NCI-H1048 (cell line): ENCODE results near the gene TFIP11.

ENCODE experiments used
- DNase-seq: peaks from one replicate; lab custom pipeline; 2025; lab: John Stamatoyannopoulos, UW

Gene TFIP11

DNA sequence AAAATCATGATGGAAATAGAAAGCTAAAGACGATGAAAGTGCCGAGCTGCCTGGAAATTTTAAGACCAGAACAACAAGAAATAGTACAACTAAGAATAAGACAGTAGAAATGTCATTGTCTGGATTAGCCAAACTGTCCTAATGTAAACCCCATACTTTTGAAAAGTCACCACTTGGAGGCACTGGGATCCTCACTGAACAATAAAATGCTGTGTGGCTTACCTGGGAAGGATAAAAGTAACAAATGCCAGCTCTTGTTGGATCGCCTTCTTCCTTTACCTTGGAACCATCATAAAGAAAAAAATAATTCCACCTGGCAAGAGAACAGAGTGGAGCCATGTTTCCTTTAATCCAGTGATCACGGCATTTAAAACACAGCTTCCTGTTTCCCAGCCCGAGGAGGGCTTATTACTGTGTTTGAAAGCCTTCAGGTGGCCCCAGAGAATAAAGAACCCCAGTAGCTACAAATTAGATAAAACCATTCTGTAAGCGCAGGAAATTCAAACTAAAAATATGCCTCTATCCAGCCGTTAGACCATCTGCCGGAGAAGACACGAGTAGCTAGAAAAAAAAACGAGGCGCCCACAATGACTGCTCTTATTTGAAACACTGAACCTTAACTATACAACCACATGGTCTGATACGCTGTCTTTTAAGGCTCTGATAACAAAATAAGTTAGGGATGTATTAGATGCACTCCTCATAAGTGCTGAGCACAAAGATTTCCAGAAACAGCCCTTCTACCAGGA lies 33.1 kb downstream of the TFIP11 start:
- no peak for DNase-seq

DNA sequence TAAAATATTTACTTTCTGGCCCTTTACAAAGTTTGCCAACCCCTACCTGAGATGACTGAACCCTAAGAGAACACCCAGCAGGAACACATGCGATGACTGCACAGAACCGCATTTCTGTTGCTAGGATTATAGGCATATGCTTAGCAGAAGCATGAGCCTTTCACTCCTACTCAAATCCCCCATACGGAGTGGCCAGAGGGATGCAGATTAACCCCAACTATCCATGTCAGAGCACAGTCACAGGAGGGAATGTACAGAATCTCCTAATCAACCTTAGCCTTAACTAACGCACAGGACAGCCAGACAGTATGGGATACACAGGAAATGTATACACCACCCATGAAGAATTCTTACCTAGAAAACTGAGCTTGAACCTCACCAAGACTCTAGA lies 34.9 kb downstream of the TFIP11 start:
- DNase-seq = no peak

DNA sequence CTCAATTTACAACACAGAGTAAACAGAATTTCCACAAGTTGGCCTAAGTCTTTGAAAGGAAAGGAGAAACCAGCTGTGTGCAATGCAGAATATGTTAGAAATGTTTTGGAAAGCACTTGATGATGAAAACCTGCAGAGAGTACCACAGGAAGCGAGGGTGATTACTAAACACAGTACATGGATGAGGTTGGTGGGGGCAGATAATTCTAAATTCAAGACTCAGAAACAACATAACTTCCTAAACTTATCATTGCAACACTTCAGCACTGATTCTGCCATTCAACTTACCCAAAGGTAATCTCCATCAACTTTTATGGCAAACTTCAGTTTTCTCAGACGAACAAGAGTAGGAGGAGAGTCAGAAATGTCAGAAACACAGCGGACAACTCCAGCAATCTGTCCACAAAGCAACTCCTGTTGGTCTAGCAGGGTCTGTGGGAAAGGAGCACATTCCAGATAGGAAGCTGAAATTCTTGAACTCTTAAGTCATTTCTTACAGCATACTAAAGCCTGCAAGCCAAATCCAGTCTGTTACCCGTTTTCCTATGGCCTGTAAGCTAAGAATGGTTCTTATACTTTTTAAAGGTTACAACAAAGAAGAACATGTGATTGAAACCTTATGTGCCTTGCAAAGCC lies 35.5 kb downstream of the TFIP11 start:
- no peak for DNase-seq

DNA sequence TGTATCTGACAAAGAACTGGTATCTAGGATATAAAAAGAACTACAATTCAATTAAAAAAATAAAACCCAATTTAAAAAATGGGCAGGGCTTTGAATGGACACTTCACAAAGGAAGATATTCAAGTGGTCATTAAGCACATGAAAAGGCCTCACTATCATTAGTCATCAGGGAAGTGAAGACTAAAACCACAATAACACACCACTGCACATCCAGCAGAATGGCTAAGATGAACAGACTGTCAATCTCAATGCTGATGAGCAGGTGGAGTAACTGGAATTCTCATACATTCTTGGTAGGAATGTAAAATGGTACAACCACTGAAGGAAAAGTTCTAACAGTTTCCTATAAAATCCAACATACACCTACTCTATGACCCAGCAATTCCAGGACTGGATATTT lies 37.6 kb downstream of the TFIP11 start:
- DNase-seq = no peak

DNA sequence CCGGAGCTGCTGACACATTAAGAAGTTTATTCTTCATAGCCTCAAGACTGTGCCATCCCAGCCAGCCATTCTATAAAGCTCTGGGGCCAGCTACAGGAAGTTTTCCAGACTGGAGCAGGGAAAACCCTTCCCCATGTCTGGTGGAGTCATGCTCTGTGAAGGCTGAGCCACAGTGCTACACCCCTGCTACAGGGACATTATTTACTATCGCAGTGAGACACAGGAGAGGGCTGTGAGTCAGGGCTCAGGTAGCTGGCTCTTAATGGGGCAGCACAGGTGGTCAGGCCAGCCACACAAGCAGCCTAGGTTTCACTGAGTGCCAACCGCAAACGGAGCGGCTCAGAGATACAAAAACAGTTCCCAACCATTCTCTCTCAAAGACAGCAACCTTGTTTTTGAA lies 40.8 kb downstream of the TFIP11 start:
- DNase-seq = no peak

DNA sequence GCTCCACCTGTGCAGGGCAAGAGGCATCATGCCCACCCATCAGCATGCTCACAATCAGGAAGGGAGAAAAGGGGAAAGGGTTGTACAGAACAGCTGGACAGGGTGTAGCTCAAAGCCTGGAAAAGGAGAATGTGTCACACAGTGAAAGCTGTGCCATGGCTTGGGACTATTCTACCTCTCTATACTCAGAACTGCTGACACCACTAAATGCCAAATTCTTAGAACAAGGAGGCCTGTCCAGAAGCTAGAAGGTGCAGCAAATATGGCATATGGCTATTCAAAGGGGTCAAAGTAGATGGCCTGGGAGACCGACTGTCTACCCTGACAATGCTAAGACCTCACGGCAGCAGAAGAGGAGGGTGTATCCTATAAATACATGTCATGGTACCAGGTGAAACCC lies 41.5 kb downstream of the TFIP11 start:
- DNase-seq = no peak

DNA sequence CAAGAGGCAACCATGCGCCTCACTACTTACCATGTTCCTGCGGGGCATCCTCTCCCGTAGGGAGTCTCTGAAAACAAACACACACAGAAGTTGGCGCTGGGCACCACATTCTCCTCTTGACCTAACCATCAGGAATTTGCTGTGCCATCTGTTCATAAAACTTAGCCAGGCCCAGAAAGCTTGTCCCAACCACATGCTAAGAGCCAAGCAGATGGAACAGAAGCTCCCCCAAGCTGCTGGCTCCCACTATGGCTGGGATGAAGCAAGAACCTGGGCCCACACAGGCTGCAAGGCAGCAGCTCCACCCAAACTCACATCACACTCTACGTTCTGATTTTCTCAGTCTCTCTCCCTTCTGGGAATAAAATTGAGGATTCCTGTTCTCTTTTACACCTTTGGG lies 46.1 kb downstream of the TFIP11 start:
- no peak for DNase-seq

DNA sequence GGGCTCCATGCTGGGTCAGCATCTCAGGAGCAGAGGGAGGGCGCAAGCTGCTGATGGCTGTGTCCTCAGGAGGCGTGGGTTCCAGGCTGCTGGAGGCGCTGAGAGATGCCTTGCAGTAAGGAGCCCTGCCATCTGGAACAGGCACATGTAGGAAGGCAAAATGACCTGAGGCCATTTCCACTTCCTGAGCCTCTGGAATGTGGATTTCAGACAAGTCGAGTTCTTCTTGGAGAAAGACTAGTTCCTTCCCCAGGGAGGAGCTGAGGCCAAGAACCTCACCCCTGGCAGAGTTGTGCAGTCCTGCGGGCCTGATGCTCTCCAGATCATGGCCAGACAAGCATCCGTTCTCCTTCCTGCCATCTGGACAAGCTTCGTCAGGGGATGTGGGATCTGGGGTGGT lies 48.0 kb downstream of the TFIP11 start:
- DNase-seq = no peak

DNA sequence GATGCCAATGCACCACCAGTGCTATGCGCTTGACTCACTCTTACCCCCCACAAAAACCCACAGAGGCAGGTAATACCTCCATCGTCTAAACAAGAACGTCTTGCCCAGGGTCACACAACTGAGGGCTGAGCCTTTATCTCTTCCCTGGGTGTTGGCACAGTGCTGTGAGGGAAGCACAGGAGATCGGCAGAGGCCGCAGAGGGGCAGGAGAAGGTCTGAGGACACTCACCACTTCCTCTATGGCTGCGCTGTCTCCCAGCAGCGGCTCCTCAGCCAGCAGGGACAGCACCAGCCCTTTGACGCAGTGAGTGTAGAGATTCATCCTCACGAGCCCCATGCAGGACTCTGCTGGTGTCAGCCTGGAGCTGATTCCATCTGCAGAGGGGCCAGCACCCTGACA lies 48.6 kb downstream of the TFIP11 start:
- DNase-seq = no peak

DNA sequence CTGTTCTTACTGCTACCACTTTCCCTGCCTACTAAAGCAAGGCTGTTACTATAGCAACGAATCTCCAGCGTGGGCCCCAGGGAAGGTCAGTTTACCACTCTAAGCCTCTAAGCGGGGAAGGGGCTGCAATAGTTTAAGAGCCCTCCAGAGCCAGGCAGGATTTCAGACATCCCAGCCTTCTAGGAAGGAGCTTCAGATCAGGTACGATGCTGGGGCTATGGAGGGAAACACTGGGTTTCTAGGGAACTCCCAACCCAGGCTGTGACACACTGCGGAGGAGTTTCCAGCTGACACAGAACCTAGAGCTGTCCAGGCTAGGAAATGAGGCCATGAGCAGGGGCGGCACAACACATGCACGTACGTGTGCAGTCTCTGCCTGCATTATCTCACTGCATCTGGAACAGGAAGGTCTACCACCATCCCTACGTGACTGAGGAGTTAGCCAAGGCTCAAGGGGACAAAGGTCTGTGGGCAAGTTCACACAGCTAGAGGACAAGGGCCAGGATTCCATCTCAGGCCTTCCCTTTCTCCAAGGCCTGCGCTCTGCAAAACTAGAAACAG lies 49.1 kb downstream of the TFIP11 start:
- DNase-seq = no peak

DNA sequence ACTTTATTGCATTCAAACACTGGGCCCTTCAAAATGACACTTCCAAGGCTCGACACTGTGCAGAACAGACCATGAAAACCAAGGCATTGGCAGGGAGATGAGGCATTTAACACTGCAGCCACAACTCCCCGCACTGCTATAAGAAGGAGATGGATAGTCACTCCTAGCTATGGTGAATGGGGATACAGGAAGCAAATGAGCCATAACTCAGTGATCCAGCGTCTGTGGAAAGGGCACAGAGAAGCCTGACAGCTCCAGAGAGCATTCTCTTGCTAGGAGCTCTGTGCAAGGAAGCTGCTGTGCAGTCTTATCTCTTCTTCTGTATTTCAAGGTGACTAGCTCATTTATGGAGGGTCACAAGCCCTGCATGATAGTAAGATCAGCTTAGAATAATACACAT lies 49.6 kb downstream of the TFIP11 start:
- DNase-seq = no peak

DNA sequence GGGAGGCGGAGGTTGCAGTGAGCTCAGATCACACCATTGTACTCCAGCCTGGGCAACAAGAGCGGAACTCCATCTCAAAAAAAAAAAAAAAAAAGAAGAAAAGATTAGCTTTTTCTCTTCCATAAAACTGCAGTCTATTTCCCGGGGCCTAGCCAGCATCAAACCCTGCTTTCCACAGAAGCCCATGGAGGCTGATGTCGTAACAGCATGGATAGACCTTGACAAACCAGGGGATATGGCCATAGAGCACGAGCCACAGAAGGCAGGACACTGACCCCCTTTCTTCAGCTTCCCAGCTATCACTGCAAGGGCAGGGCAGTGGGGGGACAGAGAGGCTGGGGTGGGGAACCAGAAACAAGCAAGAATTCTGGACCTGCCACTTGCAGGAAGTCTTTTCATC lies 50.2 kb downstream of the TFIP11 start:
- no peak for DNase-seq

DNA sequence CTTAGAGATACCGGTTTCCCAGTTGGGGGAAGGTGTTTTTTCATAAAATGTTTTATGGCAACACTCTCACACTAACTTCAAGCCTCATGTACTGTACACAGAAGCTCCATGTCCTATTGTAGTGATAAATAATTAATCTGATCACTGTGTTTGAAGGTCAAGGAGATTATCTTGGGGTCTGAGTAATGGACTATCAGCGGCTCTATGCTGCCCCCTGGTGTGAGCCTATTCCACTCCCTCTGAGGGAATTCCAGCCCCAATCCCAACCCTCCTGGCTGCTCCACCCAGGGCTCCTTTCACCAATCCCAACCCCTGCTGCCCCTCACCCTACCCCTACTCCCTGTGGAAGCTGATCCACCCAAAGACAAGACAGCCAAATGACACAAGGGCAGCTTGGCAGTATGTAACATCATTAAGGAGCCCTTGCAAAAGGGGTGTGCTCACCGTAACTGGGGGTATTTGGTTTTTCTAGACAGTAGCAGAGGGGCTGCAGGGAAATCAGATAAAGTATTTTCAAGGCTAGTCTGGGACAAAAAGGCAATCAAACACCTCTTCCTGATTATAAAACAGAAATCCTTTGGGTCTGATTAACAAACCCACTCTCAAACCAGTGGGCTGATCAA lies 51.0 kb downstream of the TFIP11 start:
- no peak for DNase-seq

DNA sequence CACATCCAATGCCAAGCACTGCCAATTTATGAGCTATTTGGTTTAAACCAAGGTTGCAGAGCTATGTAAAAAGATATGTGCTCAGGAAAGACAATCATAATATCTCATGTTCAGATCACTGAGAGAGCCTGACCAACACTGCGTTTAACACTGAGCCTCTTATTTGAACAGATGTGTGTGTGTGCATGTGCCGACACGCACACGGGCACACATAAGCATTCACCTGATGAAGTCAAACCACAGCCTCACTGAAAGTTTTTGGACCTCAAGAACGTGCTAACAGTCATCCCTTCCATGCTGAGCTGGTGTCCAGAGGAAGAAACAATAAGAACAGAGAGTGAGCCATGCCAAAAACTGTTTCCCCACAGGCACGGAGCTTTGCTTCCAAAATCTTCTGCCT lies 52.1 kb downstream of the TFIP11 start:
- DNase-seq = no peak

DNA sequence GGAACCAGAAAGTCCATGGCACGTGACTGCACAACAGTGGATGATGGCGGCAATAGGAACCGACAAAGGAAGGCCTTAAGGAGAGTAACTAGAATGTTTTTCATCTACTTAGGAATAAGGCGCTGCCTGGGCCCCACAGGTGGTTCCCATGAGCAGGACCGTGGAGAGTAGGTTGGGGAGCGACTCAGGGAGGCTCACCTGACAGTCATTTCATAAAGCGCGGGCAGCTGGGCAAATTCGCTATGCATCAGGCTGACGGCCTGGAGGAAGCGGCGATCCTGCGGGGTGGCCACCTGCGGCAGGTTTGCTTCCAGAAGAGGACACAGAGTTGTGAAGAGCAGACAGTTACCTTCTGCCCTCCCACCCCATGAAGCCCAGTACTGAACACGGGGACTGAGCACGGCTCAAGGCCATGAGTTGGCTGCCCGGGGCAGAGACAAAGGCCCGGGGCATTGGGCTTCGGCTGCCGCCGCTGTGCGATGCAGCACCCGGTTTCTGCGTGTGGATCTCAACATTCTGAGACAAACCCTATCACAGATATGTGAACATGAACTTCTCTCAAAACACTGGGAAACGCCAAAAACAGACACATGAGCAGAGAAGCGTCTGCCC lies 54.5 kb downstream of the TFIP11 start:
- no peak for DNase-seq

DNA sequence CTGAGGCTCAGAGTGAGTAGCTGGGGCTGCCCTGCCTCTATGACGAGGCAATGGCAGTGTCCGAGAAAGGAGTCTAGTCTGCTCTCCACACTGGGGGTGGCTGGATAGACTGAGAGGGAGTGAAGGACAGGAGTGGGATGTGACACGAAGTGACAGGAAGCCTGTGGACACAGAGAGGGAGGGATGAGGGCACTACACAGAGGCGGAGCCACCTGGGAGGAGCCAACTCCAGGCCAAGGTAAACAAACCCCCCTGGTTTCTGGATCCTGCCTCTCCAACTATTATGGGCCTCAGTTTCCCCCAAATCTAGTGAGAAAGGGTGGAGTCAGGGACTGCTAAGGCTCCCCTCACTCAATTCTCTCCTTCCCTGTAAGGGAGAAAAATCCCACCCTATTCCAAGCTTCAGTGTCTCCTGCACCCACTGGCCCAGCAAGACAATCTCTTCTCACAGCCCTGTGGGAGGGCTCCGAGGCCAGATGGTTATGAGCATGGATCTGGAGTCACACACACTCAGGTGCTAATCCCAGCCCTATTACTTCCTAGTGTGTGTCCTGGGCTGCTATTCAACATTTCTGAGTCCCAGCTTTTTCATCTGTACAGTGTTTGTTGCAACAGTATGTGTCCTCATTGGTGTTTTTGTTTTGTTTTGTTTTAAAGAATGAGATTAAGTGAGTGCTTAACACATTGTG lies 58.3 kb downstream of the TFIP11 start:
- DNase-seq = no peak

DNA sequence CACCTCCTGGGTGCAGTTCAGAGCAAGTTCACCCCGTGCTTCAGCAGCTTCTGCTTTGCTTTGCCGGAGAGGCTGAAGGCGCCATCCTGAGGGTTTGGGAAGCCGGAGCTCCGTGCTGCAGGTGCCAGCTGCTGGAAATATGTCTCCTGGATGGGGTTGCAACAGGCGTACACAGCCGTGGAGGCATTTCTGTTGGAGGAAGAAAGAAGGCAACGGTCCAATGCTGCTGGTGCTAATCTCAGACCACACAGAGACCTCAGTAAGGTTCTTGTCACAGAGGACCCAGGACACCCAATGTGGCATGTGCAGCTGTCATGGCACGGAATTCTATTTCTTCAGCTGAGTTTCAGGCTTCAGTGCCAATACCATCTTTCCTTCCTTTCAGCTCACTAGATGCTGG lies 59.1 kb downstream of the TFIP11 start:
- no peak for DNase-seq

DNA sequence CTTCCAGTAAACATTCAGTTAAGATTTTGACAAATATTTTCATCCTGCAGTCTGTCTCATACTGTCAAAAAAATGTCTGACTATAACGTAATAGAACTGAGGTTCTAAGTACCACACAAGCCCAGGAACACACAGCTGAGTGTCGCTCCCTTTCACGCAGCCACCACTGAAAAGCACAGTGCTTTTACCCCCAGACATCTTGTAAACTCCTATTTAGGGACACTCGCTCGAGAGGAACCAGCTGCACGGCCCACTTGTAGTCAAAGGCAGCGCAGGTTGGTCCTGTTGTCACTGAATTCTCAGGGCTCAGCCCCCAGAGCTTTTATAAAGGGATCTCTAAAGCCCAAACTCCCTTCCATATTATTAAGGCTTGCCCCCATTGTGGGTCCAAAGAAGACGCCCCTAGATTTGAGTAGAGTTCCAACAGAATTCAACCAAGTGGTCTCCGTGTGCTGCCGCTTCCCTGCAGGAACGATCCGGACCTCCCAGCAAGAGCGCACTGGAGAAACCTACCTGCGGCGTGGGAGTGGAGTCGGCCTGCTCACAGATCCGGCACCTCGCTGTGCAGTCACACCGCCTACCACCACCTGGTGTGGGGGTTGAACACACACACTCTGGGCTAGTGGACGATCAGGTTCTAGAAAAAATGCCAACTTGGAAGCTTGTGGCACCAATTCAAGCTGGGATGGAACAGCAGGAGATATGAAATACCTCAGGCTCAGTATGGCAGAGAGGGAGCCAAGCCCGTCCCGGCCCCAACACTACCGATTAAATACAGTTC lies 59.8 kb downstream of the TFIP11 start:
- DNase-seq = no peak

DNA sequence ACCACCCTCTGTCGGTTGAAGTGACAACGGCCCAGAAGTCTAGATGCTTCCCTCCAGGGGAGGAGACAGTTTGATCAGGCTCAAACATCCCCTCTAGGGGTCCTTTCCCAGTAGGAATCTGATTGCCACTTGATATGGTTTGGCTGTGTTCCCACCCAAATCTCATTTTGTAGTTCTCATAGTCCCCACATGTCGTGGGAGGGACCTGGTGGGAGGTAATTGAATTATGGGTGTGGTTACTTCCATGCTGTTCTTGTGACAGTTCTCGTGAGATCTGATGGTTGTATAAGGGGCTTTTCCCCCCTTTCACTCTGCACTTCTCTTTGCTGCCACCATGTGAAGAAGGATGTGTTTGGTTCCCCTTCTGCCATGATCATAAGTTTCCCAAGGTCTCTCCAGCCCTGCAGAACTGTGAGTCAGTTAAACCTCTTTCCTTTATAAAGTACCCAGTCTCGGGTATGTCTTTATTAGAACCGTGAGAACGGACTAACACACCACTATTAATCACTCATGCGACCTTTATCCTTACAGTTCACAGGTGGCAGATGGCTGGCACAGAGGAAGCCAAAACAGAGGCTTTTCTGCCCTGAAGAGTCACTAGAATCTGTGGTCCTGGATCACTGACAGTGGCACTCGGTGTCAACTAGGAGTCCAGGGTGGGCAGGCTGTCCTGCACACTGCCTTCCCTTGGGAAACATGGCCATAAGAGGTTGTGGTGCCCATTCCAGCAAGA lies 61.7 kb downstream of the TFIP11 start:
- DNase-seq = no peak

DNA sequence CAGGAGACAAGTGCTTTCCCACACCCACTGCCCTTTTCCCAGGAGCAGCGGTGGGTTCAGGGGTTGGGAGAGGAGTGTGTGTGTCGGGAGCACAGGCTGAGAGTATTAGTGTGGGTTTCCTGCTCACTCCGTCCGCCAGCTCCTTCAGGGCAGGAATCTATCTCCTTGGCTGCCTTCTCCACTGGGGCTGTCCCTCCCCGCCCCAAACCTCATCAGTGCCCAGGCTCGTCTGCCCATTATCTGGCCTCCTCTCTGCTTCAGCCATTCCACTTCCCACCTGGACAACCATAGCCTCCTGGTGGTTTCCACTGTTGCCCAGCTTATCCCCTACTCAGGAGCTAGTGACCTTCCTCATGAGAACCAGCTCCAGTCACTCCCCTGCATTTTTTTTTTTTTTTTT lies 63.3 kb downstream of the TFIP11 start:
- DNase-seq = no peak

DNA sequence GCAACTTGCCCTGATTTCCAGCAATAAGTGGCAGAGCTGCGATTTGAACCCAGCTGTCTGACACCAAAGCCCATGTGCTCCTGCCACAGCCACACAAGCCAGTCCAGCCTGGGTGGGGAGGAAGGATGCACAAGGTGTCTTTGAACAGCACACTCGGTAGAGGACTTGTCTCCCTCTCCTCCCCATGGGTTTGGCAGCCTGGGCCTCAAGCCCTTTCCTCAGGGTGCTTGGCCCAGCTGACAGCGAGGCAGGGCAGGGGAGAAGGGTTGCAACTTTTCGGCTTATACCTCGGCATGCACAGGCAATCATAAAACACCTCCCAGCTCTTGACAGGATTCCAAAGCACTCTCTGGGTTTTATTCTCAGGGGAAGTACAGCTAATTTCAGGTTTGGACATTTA lies 63.9 kb downstream of the TFIP11 start:
- no peak for DNase-seq
